ENCODE data around the gene NCAPH2.

GRCh38 chr22:50485221-50486131, 22.5 kb upstream of the NCAPH2 start:
- no peak for TF ChIP-seq SUZ12 (IDR thresholded peaks at IDR 0.05; ENCODE audit: extremely low read depth, insufficient read depth, insufficient read length)
- no peak for TF ChIP-seq YY1 (IDR thresholded peaks at IDR 0.05; ENCODE audit: insufficient read depth, insufficient read length)

Data from NT2/D1 (cell line).